ENCODE data around the gene TAC4.

DNA sequence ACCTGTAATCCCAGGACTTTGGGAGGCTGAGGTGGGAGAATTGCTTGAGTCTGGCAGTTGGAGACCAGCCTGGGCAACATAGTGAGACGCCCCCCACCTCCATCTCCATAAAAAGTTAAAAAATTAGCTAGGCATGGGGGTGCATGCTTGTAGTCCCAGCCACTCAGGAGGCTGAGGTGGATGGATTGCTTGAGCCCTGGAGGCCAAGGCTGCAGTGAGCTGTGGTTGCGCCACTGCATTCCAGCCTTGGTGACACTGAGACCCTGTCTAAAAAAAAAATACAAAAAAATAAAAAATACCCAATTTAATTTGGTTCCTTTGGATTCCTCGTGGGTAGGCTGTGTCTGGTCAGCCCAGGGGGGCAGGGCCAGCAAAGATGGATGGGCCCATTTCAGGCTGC is 26.1 kb upstream of the TAC4 start:
- TF ChIP-seq, protein P1, sequence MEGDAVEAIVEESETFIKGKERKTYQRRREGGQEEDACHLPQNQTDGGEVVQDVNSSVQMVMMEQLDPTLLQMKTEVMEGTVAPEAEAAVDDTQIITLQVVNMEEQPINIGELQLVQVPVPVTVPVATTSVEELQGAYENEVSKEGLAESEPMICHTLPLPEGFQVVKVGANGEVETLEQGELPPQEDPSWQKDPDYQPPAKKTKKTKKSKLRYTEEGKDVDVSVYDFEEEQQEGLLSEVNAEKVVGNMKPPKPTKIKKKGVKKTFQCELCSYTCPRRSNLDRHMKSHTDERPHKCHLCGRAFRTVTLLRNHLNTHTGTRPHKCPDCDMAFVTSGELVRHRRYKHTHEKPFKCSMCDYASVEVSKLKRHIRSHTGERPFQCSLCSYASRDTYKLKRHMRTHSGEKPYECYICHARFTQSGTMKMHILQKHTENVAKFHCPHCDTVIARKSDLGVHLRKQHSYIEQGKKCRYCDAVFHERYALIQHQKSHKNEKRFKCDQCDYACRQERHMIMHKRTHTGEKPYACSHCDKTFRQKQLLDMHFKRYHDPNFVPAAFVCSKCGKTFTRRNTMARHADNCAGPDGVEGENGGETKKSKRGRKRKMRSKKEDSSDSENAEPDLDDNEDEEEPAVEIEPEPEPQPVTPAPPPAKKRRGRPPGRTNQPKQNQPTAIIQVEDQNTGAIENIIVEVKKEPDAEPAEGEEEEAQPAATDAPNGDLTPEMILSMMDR (IDR thresholded peaks at IDR 0.05 in 2 of 3, conservative IDR thresholded peaks at IDR 0.05 in 1 of 3; ENCODE audit: control insufficient read depth in 2 of 3, extremely low read depth in 1 of 3, insufficient read depth in 1 of 3, low read depth in 3 of 3, low read length in 3 of 3) = no peak
- no peak for TF ChIP-seq EZH2 (IDR thresholded peaks at IDR 0.05; ENCODE audit: borderline replicate concordance, control insufficient read depth, low read depth, low read length)
- TF ChIP-seq POLR2A (IDR thresholded peaks at IDR 0.05; ENCODE audit: low read depth, low read length) = no peak
- no peak for TF ChIP-seq NFIC (IDR thresholded peaks at IDR 0.05; ENCODE audit: low read depth, low read length)
- no peak for TF ChIP-seq RCOR1 (conservative IDR thresholded peaks at IDR 0.05; ENCODE audit: low read depth, low read length)
- TF ChIP-seq, protein P2, sequence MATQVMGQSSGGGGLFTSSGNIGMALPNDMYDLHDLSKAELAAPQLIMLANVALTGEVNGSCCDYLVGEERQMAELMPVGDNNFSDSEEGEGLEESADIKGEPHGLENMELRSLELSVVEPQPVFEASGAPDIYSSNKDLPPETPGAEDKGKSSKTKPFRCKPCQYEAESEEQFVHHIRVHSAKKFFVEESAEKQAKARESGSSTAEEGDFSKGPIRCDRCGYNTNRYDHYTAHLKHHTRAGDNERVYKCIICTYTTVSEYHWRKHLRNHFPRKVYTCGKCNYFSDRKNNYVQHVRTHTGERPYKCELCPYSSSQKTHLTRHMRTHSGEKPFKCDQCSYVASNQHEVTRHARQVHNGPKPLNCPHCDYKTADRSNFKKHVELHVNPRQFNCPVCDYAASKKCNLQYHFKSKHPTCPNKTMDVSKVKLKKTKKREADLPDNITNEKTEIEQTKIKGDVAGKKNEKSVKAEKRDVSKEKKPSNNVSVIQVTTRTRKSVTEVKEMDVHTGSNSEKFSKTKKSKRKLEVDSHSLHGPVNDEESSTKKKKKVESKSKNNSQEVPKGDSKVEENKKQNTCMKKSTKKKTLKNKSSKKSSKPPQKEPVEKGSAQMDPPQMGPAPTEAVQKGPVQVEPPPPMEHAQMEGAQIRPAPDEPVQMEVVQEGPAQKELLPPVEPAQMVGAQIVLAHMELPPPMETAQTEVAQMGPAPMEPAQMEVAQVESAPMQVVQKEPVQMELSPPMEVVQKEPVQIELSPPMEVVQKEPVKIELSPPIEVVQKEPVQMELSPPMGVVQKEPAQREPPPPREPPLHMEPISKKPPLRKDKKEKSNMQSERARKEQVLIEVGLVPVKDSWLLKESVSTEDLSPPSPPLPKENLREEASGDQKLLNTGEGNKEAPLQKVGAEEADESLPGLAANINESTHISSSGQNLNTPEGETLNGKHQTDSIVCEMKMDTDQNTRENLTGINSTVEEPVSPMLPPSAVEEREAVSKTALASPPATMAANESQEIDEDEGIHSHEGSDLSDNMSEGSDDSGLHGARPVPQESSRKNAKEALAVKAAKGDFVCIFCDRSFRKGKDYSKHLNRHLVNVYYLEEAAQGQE (IDR thresholded peaks at IDR 0.05; ENCODE audit: low read depth, low read length) = no peak
- no peak for TF ChIP-seq CEBPB (IDR thresholded peaks at IDR 0.05; ENCODE audit: borderline replicate concordance in 1 of 2, low read depth in 2 of 2, low read length in 2 of 2)
- TF ChIP-seq BMI1 (IDR thresholded peaks at IDR 0.05; ENCODE audit: borderline replicate concordance) = no peak
- TF ChIP-seq GABPA (IDR thresholded peaks at IDR 0.05; ENCODE audit: low read depth) = no peak
- no peak for TF ChIP-seq MTA3 (IDR thresholded peaks at IDR 0.05; ENCODE audit: borderline replicate concordance, low read length)
- no peak for TF ChIP-seq ZNF207 (IDR thresholded peaks at IDR 0.05; ENCODE audit: borderline replicate concordance)
- TF ChIP-seq PML (IDR thresholded peaks at IDR 0.05; ENCODE audit: low read length) = no peak
- TF ChIP-seq, protein P3, sequence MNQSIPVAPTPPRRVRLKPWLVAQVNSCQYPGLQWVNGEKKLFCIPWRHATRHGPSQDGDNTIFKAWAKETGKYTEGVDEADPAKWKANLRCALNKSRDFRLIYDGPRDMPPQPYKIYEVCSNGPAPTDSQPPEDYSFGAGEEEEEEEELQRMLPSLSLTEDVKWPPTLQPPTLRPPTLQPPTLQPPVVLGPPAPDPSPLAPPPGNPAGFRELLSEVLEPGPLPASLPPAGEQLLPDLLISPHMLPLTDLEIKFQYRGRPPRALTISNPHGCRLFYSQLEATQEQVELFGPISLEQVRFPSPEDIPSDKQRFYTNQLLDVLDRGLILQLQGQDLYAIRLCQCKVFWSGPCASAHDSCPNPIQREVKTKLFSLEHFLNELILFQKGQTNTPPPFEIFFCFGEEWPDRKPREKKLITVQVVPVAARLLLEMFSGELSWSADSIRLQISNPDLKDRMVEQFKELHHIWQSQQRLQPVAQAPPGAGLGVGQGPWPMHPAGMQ (IDR thresholded peaks at IDR 0.05; ENCODE audit: borderline replicate concordance) = no peak
- TF ChIP-seq, protein P4, sequence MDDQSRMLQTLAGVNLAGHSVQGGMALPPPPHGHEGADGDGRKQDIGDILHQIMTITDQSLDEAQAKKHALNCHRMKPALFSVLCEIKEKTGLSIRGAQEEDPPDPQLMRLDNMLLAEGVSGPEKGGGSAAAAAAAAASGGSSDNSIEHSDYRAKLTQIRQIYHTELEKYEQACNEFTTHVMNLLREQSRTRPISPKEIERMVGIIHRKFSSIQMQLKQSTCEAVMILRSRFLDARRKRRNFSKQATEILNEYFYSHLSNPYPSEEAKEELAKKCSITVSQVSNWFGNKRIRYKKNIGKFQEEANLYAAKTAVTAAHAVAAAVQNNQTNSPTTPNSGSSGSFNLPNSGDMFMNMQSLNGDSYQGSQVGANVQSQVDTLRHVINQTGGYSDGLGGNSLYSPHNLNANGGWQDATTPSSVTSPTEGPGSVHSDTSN (IDR thresholded peaks at IDR 0.05; ENCODE audit: insufficient replicate concordance, low read depth, low read length) = no peak
